ENCODE data around the gene PMP22. TPM values are rescaled to one million over a fixed set of nuclear protein-coding genes. Genes with fewer than 3 reads are reported as not detected.

PMP22 gene
- total and polyA plus RNA-seq, 2 donors (not counting 3 experiments of a cell fraction or from before 2014, with no cell fraction given) = 67.2 to 103 TPM

- DNase-seq (ENCODE audit: low read depth, low spot score) (peak; percentile 7), FAIRE-seq (no peak)
- no TSS peak for BruUV-seq (replicated peaks)
- Histone ChIP-seq H3K4me1 (ENCODE audit: control insufficient read depth, extremely low read depth, insufficient read depth, low read length) (no peaks in the 10 kb centered on the region), H3K27ac (ENCODE audit: insufficient read depth, low read depth, low read length) (no peak overlapping the region), H3K27me3 (ENCODE audit: control insufficient read depth in 2 of 2, insufficient read depth in 2 of 2, low read length in 2 of 2) (peaks cover 3% of the 10 kb centered on the region in 2 experiments), H3K4me2 (ENCODE audit: insufficient read depth, low read length) (no peak overlapping the region), H3K9me3 (replicated peaks; ENCODE audit: control insufficient read depth, insufficient read depth, low read length) (no peaks in the 10 kb centered on the region), H3K9ac (replicated peaks; ENCODE audit: extremely low read depth, insufficient read depth, low read length) (no peak overlapping the region), H2AFZ (ENCODE audit: low read depth, low read length) (no peak overlapping the region), H3K9me1 (replicated peaks; ENCODE audit: control insufficient read depth, extremely low read depth, insufficient read depth, low read length) (no peaks in the 10 kb centered on the region), H4K20me1 (replicated peaks; ENCODE audit: control insufficient read depth, extremely low read depth, insufficient read depth, low read length) (no peaks in the 10 kb centered on the region), H3K4me3 (replicated peaks in 1 of 3; ENCODE audit: insufficient read depth in 1 of 3, low read depth in 1 of 3, low read length in 3 of 3) (no peak overlapping the region), H3K36me3 (ENCODE audit: control insufficient read depth in 2 of 2, extremely low read depth in 1 of 2, insufficient read depth in 2 of 2, low read length in 2 of 2) (no peaks in the 10 kb centered on the region), H3K79me2 (ENCODE audit: control insufficient read depth, insufficient read depth, low read length) (no peaks in the 10 kb centered on the region)
- POLR2A ChIA-PET = no interaction called here
- intact Hi-C loops (cut with micrococcal nuclease) = no loop called here
- dilution Hi-C loops (cut with MboI; ENCODE audit: extremely low pct_ligation_motif_present, low sequenced_read_pairs) = no loop called here
- CTCF ChIA-PET = no interaction called here
- TF ChIP-seq CTCF (IDR thresholded peaks at IDR 0.05; ENCODE audit: extremely low read depth in 1 of 2, insufficient read depth in 1 of 2, low read depth in 1 of 2, low read length in 2 of 2) = peak in 1 of 2 donors; percentile 9
- TF ChIP-seq MAX (IDR thresholded peaks at IDR 0.05; ENCODE audit: insufficient read depth, insufficient read length) = no peak
Observed at GRCh38 chr17:15213381-15214087, 51.6 kb downstream of the PMP22 start.

- no peaks in the 10 kb centered on the region for H3K9me3 ChIP-seq (replicated peaks; ENCODE audit: control insufficient read depth, insufficient read depth, low read length)
- no peaks in the 10 kb centered on the region for H4K20me1 ChIP-seq (replicated peaks; ENCODE audit: control insufficient read depth, extremely low read depth, insufficient read depth, low read length)
- DNase-seq (ENCODE audit: low read depth, low spot score) (no peak), FAIRE-seq (no peak)
- H2AFZ ChIP-seq (ENCODE audit: low read depth, low read length) = no peak overlapping the region
- no peaks in the 10 kb centered on the region for H3K9me1 ChIP-seq (replicated peaks; ENCODE audit: control insufficient read depth, extremely low read depth, insufficient read depth, low read length)
- ChIA-PET POLR2A (no interaction called here), CTCF (no interaction called here)
- dilution Hi-C loops (cut with MboI; ENCODE audit: extremely low pct_ligation_motif_present, low sequenced_read_pairs) (no loop called here), intact Hi-C loops (cut with micrococcal nuclease) (no loop called here)
- no peak overlapping the region for H3K4me3 ChIP-seq (replicated peaks in 1 of 3; ENCODE audit: insufficient read depth in 1 of 3, low read depth in 1 of 3, low read length in 3 of 3)
- no peaks in the 10 kb centered on the region for H3K36me3 ChIP-seq (ENCODE audit: control insufficient read depth in 2 of 2, extremely low read depth in 1 of 2, insufficient read depth in 2 of 2, low read length in 2 of 2)
- no peak for TF ChIP-seq GATA2 (IDR thresholded peaks at IDR 0.05; ENCODE audit: insufficient read depth, insufficient read length, low read depth, low read length)
- no peak for TF ChIP-seq POLR2AphosphoS5 (IDR thresholded peaks at IDR 0.05; ENCODE audit: insufficient read depth, low read depth, low read length)
- no peak for TF ChIP-seq MYC (IDR thresholded peaks at IDR 0.05; ENCODE audit: low read depth, low read length)
- TF ChIP-seq MAX (IDR thresholded peaks at IDR 0.05; ENCODE audit: insufficient read depth, insufficient read length) = no peak
- TF ChIP-seq EZH2 (IDR thresholded peaks at IDR 0.05; ENCODE audit: borderline replicate concordance, low read depth, low read length, severe bottlenecking) = no peak
- no peak for TF ChIP-seq JUN (IDR thresholded peaks at IDR 0.05; ENCODE audit: borderline replicate concordance, insufficient read depth, insufficient read length, low read depth)
- TF ChIP-seq POLR2A (IDR thresholded peaks at IDR 0.05; ENCODE audit: low read depth, low read length) = no peak
- no peak for TF ChIP-seq FOS (IDR thresholded peaks at IDR 0.05; ENCODE audit: borderline replicate concordance, insufficient read depth, low read length)
- no peak for TF ChIP-seq CTCF (IDR thresholded peaks at IDR 0.05; ENCODE audit: extremely low read depth in 1 of 2, insufficient read depth in 1 of 2, low read depth in 1 of 2, low read length in 2 of 2)
- H3K79me2 ChIP-seq (ENCODE audit: control insufficient read depth, insufficient read depth, low read length) = no peaks in the 10 kb centered on the region
- no peak overlapping the region for H3K4me2 ChIP-seq (ENCODE audit: insufficient read depth, low read length)
- no peak overlapping the region for H3K9ac ChIP-seq (replicated peaks; ENCODE audit: extremely low read depth, insufficient read depth, low read length)
- no peaks in the 10 kb centered on the region for H3K4me1 ChIP-seq (ENCODE audit: control insufficient read depth, extremely low read depth, insufficient read depth, low read length)
- no peak overlapping the region for H3K27ac ChIP-seq (ENCODE audit: insufficient read depth, low read depth, low read length)
- BruUV-seq (replicated peaks) = no TSS peak
- peaks cover 3% of the 10 kb centered on the region in 2 experiments for H3K27me3 ChIP-seq (ENCODE audit: control insufficient read depth in 2 of 2, insufficient read depth in 2 of 2, low read length in 2 of 2)
Observed at GRCh38 chr17:15210247-15210646, 54.9 kb downstream of the PMP22 start.
